Subcutaneous adipose tissue (tissue), 4 donors: ENCODE data around the gene CDC42BPG. TPM values are rescaled to one million over a fixed set of nuclear protein-coding genes. Genes with fewer than 3 reads are reported as not detected.

Experiments
- total RNA-seq, 4 donors: library from RNA; depleted of rRNA; stranded (reverse); fragments of >200 nt; gene quantifications; one replicate each; pipeline ENCODE4 v1.1.0, GENCODE V29; 2016
- TF ChIP-seq, protein P1 (sequence below): fragments of 450-650 bp; IDR thresholded peaks from one replicate; pipeline ENCODE4 v1.5.1; 2016; ENCODE audit warnings: low read depth, mild to moderate bottlenecking, control low read depth, antibody characterized with exemption, moderate library complexity

Gene CDC42BPG
- total RNA-seq, 4 donors from 2014 or later: 0.17 to 0.38 (median 0.22) TPM; not detected in 1

DNA sequence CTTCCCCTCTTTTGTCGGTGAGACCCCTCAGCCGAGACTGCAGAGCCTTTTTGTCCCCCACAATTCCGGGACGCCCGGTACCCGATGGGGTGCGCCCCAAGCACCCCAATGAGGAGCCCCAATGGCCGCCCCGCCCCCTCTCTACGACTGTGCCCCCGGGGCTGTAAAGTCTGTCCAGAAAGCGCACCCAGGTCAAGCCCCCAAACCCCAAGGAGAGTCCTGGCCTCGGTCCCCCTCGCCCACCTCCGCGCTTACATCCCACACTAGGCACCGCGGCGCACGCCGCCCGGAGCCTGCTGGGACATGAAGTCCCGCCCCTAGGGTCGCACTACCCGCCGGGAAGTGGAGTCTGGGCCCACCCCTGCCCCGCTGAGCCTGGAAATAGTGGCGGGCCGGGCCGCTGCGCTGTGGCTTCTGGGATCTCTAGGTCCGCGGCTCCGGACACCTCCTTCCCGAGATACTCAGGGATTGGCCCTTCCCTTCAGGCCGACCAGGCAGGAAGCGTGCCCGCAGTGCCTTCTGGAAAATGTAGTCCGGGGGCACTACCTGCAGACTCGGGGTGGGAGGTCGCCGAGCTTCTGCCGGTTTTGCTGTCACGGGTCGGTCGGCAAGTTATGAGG lies 34.1 kb downstream of the CDC42BPG start, which contains the start of gene MEN1:
Gene MEN1, minus strand, starts transcription at position 281 of the 620 bp plus-strand sequence. CDS start 442 bp downstream, outside the sequence.
- TF ChIP-seq, protein P1, sequence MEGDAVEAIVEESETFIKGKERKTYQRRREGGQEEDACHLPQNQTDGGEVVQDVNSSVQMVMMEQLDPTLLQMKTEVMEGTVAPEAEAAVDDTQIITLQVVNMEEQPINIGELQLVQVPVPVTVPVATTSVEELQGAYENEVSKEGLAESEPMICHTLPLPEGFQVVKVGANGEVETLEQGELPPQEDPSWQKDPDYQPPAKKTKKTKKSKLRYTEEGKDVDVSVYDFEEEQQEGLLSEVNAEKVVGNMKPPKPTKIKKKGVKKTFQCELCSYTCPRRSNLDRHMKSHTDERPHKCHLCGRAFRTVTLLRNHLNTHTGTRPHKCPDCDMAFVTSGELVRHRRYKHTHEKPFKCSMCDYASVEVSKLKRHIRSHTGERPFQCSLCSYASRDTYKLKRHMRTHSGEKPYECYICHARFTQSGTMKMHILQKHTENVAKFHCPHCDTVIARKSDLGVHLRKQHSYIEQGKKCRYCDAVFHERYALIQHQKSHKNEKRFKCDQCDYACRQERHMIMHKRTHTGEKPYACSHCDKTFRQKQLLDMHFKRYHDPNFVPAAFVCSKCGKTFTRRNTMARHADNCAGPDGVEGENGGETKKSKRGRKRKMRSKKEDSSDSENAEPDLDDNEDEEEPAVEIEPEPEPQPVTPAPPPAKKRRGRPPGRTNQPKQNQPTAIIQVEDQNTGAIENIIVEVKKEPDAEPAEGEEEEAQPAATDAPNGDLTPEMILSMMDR: no peak

GRCh38 chr11:64809781-64810241 lies 34.6 kb downstream of the CDC42BPG start:
- TF ChIP-seq, protein P1: no peak

DNA sequence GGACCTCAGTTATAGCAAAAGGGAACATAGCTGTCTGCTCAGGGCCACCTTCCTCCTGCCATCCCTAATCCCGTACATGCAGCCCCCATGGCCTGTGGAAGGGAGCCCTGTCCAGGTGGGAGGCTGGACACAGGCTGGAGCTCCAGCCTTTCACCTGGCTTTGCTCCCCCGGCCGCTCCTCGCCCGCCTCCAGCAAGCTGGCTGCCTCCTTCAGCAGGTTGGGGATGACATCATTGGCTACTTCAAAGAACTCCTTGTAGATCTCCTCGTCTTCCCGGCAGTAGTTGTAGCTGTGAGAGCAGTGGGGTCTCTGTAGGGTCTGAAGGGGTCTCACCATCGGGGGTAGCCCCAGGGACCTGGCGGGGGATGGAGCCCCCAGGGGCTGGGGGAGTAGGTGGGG lies 39.0 kb downstream of the CDC42BPG start:
- TF ChIP-seq, protein P1: no peak

GRCh38 chr11:64804346-64805210 lies 39.9 kb downstream of the CDC42BPG start:
- TF ChIP-seq, protein P1: no peak

GRCh38 chr11:64803846-64804345 lies 40.6 kb downstream of the CDC42BPG start:
- TF ChIP-seq, protein P1: no peak

DNA sequence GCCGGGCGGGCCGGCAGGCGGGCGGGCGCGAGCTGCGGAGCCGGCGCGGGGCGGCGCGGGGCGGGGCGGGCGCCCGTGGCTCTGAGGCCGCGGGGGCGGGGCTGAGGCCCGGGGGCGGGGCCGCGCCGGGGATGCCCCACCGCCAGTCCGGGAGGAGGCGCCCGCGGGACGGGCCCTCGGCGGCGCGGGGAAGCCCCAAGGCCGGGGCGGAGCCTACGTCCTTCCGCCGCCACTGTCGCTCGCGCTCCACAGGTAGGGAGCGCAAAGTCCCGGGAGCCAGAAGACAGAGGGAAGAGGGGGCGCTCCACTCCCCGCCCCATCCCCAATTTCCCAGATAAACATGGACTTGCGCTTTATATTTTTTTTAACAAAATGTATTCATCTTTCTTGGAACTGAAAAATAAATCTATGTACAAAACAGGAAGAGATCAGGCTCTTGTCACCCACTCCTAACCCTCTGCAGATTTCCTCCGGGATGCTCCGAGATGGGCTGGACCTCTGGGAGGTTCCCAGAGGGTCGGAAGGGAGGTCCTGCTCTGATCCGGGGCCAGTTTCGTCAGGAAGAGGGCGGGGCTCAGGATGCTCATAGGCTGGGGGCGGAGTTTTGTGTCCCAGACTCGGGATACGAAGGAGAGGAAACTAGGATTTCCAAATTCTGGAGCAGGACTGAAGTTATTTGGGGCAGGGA lies 41.2 kb downstream of the CDC42BPG start, which contains the start of gene MAP4K2:
Gene MAP4K2, minus strand, starts transcription at position 57 of the 688 bp plus-strand sequence. CDS start 65 bp downstream, outside the sequence.
- TF ChIP-seq, protein P1: no peak
